Dedifferentiated amniotic fluid mesenchymal stem cell (primary cell): Measurements from ENCODE around the gene ANKZF1.

Experiments
- DNase-seq: peaks from one replicate; pipeline ENCODE4 v3.0.0-alpha.2; 2016; ENCODE audit errors: extremely low spot score

ANKZF1 gene

DNA sequence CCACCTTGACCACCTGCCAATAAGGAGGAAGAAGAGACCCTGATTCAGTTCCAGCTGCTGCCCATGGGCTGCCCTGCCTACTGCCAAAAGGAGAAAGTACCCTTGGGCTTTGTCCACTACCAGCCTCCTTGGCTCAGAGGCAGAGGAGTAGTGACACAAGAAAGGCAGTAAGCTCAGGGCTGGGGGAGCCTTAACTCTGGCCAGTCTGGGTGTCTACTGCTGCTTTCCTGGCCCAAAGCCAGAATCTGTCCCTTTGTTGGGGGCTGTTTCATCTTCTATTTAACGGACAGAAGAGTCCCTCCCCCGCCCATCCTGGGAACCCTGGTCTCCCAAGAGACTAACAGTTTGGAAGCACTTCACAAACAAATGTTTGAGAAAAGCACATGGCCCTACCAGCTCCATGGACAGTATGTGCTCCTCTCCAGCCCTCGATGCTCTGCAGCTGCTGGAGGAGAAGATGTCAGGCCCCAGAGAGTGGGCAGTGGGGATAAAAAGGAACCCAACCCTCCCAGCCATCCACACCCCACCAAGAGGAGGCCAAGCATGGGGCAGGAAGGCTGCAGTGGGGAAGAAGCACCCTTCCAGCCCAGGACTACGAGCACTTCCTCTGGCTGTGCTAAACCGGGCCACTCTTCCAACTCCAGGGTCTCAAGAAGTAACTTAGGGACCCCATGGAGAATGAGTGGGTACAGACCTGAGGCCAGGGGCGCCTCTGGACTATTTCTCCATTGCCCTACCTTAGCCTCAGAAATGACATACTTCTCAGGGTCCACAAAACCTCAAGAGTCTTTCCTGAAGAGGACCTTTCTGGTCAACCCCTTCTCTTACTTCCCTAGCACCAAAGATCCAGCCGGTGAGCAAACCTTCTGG, 1.3 kb upstream of the ANKZF1 start:
- DNase-seq: no peak

DNA sequence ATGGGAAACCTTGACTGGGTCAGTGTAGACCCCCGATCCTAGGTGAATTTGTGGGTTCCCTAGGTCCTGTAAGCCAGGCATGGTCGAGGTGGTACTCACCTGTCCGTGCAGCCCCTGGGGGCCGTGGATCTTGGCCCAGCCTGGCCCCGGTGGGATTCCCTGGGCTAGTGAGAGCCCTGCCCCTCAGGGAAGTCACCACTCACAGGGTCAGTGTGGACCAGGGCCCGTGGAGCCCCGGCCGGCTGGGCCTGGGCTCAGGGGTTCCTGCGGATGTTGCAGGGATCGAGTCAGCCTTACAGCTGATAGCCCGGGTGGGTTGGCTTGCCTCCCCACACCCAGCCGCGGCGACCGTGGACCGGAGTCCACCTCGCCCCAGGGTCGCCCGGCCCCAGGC, 698 bp upstream of the ANKZF1 start:
- DNase-seq: no peak

DNA sequence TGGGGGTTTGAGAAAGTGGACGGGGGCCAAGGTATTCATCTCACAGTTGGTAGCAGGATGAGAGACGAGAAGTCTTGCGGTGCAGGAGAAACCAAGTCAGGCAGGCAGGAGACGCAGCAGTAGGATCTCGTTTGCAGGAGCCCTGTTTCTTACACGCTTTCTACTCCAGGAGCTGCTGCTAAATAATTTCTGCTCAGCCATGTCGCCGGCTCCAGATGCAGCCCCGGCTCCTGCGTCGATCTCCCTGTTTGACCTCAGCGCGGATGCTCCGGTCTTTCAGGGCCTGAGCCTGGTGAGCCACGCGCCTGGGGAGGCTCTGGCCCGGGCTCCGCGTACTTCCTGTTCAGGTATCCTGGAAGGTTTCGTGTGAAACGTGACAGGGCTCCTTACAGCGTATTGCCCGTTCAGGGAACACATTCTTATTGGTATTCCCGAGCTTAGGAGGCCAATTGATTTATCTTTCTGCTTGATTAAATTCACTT, 494 bp downstream of the ANKZF1 start:
- no peak for DNase-seq

DNA sequence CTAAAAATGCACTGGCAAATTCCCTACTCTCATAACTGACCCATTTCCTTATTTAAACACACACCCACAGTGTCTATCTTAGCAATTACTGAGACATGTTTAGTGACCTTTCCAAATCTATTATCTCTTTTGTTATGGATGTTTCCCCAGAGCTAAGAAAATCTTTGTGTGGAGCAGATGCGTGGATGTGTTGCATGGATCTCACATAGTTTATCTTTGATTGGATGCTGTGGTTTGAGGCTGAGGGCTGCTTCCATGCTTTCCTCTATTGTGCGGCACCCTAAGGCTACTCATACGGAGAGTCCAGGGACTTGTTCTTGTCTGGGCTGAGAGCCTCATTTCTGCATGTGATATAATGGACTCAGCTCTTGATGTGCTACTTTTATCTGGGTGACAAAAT, 4.7 kb downstream of the ANKZF1 start:
- no peak for DNase-seq

DNA sequence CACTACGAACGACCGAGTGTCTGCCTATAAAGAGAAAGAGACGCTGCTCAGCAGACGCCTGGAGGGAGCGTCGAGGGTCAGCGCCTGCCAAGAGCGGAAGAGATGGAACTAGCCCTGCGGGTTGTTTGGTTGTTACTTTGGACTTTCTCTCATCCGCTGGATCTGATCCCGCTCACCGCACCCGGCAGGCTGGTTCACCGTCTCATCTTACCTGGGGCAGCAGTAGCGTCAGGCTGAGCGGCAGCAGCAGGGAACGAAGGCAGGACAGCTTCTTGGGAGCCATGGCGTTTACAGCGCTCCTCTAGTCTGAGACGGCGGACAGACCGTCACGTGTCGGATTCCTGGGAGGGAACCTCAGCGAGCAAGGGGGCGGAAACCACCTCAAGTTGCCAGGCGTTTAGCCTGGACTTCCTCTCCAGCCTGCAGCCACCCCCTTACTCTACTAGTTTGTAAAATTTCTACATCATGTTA, 13.7 kb downstream of the ANKZF1 start:
- no peak for DNase-seq

DNA sequence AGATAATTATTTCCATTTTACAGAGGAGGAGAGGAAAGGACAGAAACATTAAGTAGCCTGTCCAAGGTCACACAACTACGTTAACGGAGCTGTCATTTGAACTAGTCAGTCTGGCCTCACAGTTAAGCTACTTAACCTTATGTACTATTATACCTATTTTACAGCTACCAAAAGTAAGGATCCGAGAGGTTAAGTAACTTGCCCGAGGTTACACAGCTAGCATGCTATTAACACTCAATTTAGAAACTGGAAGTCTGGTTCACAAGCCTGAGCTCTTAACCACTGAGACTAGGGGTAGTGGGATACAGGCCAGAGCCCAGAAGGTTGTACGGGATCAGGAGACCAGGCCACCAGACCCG, 15.2 kb downstream of the ANKZF1 start:
- no peak for DNase-seq

DNA sequence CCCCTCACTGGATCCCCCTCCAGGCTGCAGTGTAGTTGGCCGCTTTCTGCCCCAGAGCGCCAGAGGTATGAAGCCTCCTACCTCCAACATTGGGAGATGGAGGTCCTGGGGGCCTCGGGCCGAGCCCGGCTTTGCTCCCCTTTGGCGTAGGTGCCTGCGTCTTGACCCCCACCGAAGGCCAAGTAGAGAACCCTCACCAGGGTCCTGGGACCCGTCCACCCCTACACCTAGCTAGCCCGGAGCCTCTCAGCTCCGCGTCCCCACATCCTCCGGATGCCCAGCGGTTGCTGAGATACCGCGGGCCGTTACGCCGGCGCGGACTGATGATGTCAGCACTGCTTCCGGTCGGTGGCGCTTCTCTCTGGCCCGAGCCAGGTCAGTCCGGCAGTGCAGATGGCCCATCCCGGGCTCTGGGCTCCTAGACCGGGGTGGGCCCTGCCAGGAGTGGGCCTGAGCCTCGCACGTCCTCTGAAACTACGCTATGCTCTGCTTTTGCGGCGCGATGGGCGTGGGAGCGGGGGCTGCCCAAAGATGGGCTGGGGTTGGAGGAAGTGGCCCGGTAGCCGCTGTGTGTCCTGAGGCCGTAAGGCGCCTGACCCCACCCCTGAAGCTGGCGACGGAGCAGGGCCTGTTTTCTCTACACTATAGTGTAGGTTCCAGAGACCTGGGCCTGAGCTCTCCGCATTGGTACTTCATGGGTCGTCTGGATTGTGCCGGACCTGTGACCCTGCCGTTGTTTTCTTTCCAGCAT, 15.7 kb downstream of the ANKZF1 start, which contains the start of the genes GLB1L and STK16:
Gene GLB1L, minus strand, starts transcription at position 297 of the 751 bp plus-strand sequence. CDS start 1,871 bp downstream, outside the sequence.
Gene STK16, plus strand, starts transcription at position 332 of the 751 bp plus-strand sequence. CDS start 521 bp downstream, outside the sequence.
- DNase-seq: peak; percentile 93

DNA sequence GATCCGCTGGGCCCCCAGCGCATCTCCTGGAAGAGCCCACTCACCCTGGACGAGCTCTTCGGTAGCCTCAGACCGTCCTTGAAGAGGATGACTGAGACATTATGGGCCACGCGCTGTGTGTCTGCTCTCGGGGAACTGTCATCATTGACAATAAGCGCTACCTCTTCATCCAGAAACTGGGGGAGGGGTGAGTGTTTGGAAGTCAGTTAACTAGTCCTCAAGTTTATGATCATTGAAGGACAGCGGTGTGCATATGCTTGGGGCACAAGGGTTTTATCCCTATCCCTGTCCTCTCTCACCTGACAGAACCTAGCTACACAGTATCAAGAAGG, 16.3 kb downstream of the ANKZF1 start:
- no peak for DNase-seq

DNA sequence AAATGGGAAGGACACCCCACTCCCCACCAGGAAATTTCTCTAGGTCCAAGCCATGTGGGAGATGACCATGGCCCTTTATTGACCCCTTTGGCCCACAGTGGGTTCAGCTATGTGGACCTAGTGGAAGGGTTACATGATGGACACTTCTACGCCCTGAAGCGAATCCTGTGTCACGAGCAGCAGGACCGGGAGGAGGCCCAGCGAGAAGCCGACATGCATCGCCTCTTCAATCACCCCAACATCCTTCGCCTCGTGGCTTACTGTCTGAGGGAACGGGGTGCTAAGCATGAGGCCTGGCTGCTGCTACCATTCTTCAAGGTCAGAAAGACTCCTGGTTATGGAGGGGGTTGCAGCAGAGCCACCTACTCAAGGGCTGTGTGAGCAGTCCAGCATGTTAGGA, 17.0 kb downstream of the ANKZF1 start:
- DNase-seq: no peak

DNA sequence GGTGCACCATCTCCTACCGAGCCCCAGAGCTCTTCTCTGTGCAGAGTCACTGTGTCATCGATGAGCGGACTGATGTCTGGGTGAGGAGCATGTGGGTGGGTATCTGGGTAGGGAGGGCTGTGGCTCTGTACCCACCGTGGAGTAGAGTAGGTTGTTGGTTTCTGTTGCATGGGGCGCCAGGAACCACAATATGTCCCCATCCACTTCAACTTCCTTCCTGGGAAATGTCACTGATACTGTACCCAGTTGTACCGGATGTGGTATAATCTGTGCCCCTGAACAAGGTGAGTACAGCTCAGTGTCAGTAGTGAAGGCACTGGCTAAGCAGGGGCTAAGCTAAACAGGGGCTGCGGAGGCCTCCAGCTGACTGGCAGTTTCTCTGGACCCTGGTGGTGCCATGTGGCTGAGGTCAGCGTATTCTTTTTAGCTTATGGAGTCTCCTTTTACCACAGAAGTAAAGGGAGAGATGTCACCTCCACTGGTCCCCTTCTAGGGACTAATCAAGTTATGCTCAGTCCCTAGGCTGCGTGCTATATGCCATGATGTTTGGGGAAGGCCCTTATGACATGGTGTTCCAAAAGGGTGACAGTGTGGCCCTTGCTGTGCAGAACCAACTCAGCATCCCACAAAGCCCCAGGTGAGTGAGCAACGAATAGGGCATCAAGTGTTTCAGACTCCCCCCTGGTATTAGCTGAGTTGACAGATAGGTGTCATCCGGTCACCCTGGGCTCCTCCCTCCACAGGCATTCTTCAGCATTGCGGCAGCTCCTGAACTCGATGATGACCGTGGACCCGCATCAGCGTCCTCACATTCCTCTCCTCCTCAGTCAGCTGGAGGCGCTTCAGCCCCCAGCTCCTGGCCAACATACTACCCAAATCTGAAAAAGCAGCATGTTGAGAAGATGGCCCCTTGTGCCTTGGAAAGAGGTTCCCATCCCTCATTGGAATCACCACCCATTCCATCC, 18.4 kb downstream of the ANKZF1 start:
- DNase-seq: no peak

DNA sequence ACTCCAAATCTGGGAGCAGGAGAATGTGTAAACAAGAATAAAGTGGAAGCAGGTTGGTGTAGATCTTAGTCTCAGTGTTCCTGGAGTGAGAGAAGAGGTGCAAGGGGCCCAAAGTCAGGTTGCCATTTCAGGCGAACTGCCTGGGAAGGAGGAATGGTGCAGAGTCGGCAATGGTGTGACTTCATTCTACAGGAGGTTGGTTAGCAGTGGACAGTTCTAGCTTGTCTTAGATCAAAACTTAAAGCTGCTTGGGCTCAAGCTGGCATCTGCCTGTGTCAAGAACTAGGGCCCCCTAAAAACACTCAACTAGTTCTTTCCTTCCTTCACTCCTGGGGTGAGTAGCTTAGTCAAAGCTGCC, 19.2 kb downstream of the ANKZF1 start:
- DNase-seq: no peak

DNA sequence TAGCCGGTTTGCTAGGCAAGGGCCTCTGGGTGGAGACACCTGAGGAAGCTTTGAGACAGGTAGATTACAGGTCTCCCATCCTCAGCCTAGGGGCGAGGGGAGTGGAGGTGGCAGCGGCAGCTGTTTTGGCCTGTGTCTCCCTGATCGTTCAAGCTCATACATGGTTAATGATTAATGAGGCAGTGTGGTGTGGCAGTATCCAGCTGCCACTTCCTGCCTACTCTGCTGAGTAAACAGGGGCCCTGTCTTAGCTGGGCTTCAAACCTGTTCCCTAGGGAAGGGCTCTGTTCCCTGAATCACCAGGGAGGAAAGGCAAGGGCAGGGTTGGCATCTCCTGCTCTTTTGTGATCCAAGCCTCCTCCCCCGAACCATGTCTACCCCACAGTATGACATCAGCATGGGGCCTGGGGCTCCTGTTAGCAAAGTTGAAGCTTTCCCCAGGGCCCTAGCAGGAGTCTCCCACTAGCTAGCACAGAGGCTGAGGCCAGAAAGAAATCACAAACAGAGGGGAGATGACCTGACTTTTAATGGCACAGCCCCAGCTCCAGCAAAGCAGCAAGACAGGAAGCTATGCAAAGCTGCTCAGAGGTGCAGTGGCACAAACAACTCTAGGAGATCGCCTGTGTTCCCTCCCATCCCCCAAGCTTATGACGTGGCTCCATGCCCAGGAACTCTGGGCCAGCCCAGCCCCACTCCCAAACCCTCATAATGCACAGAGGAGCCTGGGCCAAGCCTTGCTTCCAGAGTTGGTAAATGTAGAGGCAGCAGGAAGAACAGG, 19.8 kb downstream of the ANKZF1 start:
- DNase-seq: peak; percentile 68

DNA sequence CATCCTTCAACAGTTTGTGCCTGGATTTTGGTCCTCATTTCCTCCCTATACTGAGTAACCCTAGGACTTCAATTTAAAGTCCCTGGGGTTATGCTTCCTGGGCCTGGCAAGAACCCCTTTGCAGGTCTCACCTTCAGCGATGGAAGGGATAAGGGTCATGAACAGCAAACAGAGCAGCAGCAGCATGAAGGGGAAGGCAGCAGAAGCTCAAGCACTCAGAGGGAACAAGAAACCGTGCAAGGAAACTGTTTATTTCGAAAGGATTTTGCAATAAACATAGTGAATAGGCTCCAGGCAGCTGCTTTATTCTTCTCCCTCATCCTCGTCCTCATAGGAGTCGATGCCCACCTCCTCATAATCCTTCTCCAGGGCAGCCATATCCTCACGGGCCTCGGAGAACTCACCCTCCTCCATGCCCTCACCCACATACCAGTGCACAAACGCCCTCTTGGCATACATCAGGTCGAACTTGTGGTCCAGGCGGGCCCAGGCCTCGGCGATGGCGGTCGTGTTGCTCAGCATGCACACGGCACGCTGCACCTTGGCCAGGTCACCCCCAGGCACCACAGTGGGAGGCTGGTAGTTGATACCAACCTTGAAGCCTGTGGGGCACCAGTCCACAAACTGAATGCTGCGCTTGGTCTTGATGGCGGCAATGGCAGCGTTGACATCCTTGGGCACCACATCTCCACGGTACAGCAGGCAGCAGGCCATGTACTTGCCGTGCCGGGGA, 20.6 kb downstream of the ANKZF1 start:
- no peak for DNase-seq

DNA sequence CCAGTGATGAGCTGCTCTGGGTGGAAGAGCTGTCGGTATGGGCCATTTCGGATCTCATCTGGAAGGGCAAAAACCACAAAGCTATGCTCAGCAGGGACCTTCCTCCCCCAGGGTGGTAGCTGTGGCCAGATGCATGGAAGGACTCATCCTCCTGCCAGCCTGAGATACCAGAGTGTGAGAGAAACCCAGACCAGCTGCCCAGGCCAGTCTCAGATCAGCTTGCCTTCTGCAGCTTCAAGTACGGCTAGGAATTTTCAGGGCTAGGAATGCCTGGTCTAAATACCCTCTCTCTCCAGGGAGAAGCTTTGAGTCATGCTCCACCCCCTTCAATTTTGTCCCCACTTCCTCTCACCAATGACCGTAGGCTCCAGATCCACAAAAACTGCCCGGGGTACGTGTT, 22.1 kb downstream of the ANKZF1 start:
- no peak for DNase-seq

DNA sequence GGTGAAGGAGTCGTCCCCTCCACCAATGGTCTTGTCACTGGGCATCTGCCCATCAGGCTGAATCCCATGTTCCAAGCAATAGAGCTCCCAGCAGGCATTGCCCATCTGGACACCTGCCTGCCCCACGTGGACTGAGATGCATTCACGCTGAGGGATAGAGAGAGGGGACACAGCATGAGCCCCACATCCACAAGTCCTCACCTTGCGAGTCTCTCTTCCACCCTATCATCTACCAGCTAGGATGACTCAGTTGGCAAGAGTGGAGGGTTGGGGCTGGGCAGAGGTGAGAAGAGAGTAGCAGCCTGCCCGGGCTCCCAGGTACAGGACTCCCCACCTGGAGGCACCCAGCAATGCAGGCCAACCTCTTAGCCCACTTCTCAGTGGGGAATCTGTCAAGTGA, 22.5 kb downstream of the ANKZF1 start:
- DNase-seq: no peak

DNA sequence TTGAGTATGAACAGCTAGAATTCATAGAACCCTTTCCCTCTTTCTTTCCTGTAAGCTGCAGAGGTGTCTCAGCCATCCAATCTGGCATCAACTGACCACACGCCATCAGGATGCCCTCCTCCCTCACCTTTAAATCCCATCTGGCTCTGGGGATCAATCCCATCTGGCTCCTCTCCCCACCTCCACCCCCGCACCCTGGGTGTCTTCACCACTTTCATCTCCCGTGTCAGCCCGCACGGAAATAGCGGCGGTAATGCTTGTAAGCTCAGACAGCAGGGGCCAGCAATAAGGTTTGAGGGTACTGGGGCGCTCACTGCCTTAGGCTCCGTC, 22.9 kb downstream of the ANKZF1 start:
- DNase-seq: no peak

DNA sequence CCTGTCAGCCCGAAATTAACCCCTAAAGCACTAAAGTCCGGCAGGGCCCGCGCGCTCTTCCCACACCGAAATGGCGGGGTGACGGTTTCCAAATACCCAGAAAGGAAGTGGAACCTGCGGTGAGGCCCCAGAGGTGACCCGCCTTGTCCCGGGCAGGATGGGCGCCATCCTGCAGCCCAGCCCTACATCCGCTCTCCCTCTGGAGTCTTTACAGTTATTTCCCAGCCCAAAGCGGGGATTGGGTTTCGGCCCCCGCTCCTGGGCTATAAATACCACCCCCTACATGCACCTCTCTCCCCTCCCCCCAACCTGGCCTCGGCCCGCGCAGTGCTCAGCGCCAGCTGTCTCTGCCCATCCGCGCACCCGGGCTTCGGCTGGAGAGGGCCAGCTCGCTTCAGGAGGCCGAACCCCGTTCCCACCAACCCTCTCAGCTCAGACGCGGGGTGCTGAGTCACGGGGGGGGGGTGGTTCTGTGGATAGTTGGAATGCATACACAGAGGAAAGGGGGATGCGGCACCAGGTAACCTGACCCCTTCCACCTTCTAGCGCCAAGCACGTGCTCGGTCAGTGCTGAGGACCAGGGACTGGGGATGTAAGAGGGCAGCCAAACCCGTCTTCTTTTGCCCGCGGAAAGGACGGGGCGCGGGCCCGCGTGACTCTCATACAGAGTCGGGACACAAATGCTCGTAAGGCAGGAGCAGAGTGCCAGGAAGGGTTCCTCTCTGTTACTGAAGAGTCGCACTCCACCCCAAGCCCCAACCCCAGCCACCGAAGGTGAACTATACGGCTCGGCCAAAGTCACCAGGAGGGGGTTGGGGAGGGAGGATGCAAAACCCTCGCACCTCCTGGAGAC, 23.5 kb downstream of the ANKZF1 start, which contains the start of gene TUBA4B:
Gene TUBA4B, plus strand, starts transcription at position 344 of the 853 bp plus-strand sequence. Its CDS starts 165 bp downstream, at position 509.
- no peak for DNase-seq

DNA sequence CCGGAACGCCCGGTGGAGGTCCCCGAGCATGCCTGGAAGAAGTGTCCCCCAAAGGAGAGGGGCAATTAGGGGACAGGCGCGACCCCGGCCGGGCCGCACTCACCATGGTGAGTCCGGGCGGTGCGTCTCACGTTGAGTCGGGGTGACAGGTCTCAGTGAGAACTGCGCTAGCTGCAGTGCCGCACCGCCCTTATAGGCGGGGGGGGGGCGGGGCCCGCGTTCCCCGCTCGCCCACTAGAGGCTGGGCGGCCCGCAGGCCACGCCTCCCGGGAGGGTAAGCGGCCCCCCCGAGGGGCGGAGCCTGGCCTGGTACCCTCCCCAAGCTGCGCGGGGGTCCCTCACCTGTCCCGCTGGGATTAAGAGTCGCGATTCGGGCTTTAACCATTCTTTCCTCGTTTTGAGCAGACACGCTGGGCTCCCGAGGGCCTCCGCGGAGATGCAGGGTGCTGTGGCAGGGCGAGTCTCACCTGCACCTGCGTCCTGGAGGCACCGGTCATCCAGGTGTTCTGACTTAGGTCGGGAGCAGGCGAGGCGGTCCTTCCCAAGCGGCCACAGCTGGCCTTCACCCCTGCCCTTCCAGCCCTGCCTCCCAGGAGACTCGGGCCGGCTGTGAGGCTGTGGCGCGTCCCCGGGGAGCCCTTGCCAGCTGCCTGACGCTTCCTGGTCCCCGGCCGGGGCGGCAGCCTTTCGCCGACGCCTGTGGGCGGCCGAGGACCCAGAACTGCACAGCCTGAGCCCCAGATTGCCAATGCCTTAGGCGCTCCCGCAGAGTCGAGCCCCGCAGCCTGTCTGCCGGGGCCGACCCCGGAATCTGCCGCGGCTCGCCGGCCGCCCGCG, 24.4 kb downstream of the ANKZF1 start, which contains the start of gene TUBA4A:
Gene TUBA4A, minus strand, starts transcription at position 166 of the 837 bp plus-strand sequence. Its CDS starts 60 bp downstream, at position 106.
- DNase-seq: no peak
